NCI-H510A treated with DMSO at 0.1 percent for 48 hours (cell line): ENCODE data around the gene TMTC2.
A peak's percentile ranks its signal among the peaks of the same experiment; 100 is the strongest.

ENCODE experiments used
- DNase-seq: peaks from one replicate; lab custom pipeline; 2025; lab: John Stamatoyannopoulos, UW

The TMTC2 gene

DNA sequence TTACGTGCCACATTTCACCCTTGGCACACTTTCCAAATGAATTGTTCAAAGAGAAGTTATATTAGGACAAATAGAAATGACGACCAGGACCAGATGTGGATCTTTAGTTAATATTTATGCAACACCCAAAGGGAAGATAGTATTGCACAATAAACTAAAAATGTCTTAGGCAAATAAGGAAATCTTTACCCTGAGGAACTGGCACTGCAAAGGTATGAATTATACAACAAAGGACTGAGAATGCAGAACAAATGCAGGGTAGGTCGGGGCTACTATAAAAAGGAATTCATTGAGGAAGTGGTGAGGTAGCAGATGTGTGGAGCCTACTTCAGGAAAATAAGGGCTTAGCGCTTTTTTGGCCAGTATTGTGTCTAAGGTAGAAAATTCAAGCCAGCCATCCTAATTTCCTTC is 3.9 kb upstream of the TMTC2 start:
- no peak for DNase-seq

DNA sequence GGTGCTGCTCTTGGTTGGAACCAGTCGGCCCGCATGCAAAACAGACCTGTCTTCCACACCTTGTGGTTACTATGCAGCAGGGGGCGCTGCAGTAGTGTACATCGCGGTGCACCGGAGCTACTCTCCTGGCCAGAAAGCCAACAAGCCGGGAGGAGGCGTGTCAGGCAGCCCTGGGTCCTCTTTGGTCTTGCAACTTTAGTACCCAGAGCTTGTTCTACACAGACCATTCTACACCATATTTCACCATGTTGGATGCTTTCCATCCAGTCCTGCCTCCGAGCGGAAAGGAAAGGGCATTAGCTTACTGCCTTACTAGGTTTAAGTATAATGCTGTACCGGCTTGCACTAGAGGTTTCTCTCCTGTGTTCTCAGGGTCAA is 927 bp upstream of the TMTC2 start:
- DNase-seq, result peak; percentile 95

DNA sequence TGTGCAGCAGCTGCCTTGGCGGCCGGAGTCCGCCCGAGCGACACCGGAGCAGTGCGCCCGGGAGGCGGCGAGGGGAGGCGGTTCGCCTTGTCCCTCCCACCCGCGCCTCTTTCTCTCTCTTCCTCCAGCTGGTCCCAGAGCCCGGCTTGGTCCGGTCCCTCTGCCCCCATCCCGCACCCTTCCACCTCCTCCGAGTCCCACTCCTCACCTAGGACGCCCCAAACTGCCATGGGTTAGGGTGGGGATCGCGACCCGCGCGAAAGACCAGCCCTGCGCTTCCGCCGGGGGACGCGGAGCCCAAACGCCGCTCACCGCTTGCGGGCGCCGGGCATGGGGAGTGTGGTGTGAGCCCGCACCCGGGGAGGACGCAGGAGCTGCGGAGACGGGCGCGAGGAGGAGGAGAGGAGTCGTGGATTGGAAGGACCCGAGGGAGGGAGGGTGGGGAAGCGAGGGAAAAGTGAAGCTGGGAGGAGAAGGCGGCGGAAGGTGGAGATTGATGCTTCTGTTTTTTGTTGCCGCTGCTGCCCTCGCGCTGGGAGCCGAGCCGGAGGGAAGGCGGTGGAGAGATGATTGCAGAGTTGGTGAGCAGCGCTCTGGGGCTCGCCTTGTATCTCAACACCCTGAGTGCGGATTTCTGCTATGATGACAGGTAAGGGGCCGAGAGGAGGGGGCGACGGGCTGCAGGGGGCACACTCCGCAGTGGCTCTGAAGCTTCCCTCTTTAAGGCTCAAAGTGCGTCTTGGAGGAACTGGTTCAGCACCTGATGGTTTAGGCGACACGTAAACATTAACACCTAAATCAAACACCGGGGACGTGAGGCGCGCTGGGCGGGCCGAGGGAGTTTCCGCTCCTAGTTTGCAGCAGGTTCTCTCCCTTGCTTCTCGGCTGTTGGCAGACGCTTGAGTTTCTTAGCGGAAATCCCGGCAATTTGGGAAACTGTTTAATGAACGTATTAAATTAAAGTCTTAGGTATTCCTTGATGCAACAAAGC is 610 bp downstream of the TMTC2 start:
- peak; percentile 82 for DNase-seq

DNA sequence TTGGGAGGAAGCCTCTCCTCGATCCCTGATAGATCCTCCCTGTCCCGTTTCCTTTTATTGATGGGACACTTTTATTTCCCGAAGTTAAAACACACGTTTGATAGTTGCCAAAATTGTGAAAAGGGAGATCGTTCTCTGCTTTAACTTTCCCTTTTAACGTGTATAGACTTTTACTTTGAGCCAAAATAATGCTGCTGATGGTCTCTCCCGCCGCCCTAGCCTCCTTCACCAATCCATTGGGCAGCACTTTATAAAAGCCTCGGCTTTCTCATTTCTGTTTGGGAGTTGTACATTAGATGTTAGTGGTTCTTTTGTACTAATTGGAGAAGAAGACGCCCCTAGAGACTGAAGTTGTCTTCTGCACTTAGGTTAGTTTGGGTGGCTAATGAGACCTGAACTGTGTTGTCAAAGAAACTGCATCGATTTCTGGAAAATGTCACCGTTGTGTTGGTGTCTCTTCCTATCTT is 1.4 kb downstream of the TMTC2 start:
- peak; percentile 54 for DNase-seq

DNA sequence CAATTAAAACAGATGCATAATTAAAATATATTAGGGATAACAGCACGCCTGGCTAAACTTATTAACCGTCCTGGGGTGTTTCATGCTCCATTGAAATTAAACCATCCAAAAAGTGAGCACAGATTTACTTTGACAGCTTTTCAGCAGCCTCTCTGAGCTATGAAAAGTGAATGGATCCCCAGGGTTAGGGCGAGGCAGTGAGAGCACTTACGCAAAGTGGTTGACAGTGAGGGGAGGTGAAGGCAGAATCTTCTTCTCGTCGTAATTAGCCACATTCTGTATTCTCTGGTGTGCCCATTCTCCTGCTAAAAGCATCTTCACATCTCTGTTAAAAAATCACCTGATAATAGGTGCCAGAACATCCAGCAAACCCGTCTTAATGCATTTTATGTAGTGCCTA is 1.9 kb downstream of the TMTC2 start:
- DNase-seq, result no peak

DNA sequence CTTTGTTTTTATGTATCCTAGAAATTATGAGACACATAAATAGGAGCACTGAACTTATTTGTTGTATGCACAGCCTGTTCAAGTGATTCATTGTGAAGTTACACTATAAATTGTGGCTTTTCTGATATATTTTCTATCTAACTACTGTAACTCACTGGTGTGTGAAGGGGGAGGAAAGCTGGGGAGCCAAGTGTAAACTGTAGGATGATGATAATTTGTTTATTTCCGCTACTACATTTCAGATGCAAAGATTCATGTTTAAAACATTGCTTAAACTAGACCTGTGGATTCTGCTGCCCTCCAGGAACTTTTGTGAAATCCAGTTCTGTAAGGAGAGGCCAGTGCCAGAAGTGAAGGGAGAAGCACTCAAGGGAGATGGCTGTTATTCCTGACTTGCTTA is 3.3 kb downstream of the TMTC2 start:
- DNase-seq, result no peak

DNA sequence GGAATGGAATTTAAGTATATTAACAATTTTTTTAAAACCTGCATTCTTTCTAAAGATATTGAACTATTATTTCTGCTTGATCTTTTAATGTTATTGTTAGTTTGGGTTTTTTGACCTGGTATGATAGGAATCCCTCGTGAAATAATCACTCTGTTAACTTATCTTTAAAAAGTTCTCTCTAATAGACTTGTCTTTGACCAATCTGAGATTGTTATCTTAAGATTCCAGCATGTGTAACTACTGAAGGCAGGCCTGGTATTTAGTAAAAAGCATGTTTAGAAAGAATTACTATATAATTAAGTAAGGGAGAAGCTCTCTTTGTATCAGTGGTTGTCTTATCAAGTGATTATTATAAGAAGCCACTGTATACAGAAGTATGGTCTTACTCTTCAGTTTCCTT is 4.8 kb downstream of the TMTC2 start:
- no peak for DNase-seq

DNA sequence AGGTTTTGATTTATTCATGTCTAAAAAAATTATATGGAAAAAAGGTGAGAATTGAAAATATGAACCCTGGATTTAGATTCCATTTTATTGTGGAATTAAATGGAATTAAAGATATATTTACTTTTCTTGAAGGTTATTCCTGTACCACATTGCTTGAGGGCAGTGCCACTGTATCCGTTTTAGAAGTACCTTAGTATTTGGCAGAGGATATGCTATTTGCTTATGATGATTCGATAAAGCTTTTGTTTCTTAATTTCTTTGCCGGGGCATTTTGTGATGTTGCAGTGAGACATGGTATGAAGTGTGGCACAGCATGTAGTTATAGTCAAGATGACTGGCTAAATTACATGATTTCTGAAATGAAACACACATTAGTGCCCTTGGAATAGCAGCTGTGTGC is 7.6 kb downstream of the TMTC2 start:
- DNase-seq, result no peak

DNA sequence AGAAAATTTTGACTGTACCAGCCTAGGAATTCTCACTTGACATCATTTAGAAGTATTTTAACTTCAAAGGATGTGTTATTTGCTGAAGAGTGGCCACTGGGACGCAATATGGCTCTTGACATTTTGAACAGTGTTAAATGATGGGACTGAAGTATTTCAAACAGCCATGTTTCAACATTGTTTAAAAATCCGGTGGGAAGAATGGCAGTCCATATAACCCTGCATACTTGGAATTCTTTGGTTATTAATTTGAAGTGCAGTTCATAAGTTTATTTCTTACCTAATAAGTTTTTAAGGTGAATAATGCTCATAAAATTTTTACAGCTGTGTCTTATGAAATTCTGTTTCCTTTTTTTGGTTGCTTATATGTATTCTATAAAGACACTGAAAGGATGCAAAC is 8.3 kb downstream of the TMTC2 start:
- DNase-seq, result no peak

DNA sequence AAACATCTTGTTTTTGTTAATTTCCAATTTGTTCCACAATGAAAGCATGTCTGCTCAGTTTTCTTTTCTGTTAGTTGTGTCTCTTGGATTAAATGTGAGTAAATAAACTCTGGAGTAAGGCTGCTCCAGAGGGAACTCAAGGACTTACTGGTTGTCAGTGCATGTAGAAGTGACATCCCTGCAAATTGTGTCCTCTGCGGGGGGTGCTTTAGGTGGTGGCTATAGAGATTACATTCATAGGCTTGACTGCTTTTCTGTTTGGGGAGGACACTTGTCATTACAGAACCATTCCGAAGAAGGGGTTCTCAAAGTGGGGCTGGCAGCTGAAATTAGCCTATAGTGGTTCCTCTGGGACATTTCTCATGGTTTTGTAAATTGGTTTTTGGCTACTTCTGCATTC is 8.8 kb downstream of the TMTC2 start:
- no peak for DNase-seq

DNA sequence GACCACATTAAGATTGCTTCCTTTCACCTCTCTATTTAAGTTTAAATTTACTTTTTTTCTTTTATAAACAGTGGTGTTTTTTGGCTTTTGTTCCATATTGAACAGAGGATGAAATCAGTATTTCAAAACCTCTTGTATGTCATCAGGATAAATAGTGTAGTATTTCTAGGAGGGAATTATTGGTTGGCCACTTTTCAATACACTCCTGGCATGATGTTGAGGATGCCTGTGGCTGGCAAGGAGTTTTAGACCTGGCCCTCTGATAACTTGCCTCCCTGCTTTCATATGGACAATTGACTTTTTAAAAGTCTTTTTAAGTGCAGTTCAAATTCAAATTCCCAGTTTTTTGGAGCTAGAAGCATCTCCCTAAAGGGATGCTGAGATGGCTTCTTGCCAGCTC is 9.8 kb downstream of the TMTC2 start:
- no peak for DNase-seq

DNA sequence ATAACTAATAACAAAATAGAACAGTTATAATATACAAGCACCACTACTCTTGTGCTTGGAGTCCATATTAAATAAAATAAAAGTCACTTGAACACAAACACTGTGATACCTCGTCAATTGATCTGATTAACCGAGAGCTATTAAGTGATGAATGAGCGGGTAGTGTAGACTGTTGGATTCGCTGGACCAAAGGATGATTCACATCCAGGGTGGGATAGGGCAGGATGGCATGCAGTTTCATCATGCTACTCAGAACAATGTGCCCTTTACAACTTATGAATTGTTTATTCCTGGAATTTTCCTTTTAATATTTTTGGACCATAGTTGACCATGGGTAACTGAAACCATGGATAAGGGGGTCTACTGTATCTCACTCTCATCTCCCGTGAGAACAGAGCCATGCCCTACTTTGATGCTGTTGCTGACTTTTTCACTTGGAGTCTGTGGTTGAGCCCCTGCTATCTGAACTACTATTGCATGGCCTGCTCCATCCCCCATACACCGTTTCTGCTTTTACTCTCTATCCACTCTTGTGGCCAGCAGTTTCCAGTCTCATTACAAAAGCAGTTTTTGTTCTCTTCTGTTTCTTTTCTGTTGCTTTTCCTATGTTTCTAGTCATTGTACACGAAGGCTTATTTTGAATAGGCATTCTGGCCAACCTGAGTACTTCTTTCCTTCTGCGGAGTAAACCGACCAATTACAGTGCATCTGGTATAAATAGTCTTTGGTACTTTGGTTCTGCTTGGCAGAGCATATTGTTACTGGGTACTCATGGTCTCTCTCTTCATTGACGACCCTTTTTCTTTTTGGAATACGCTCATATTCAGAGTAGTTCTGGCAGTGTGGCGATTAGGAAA is 12.2 kb downstream of the TMTC2 start:
- no peak for DNase-seq

DNA sequence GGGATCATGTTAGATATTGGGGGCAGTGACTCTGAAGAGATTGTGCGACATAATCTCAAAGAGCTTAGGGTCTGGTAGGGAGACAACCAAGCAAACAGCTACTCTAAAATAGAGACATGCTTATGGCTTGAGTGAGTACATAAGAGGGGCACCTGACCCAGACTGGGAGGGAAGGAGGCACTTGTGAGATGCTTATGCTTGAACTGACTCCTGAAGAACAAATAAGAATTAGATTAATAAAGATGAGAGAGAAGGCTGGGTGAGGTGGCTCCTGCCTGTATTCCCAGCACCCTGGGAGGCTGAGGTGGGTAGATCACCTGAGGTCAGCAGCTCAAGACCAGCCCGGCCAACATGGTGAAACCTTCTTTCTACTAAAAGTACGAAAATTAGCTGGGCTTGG is 19.1 kb downstream of the TMTC2 start:
- DNase-seq, result no peak

DNA sequence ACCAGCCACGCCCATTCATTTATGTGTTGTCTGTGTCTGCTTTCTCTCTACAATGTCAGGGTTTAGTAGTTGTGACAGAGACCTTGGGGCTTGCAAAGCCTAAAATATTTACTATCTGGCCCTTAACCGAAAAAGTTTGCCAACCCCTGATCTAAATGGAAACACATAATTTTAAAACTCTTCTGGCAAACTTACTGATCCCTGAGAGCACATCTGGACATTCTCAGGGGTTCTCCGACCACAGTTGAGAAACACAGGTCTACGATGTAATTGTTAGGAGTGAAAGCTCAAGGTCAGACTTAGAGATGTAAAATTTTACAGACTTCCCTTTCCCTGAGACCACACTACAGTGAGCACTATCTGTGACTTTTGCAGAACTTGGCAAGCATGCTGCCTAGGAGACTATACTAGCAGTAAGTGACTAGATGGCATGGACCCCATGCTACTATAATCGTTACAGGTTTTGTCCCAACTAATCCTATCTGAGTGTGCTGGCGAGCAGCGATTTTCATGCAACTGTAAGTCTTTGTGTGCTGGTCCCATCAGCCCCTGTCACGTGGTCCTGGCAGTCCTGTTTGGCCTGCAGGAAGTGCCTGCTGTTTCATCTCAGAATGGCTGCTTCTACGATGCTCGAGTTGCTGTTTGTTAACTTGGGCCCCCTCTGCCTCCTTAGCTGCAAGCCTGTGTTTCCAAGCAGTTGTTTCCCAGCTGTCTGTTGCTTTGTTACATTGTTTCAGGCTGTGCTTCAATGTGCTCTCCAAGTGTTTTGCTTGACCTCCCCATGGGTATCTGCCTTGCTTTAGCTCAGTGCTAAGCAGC is 21.6 kb downstream of the TMTC2 start:
- no peak for DNase-seq

DNA sequence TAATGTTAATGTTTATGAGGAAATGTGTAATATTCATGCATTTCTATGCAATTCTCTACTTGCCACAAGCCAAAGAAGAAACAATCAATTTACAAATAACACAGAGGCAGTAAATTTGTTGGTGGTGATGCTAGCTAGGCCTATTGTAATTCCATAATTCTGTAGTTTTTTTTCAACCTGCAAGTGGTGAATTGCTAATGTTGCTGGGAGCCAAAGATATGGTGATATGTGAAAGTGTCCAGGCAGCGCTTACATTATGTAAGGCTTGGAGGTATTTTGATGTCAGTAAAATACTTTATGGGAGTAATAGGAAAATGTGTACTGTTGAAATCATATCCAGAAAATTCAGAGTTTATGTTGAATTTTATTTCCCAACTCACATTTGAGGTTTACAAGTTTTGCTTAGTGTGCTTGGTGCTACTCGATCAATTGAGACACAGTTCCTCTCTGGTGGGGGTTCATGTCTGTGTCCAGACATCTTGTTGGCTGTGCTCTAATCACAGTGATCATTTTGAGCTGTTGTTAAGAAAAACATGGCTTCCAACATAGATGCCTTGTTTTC is 23.2 kb downstream of the TMTC2 start:
- no peak for DNase-seq

DNA sequence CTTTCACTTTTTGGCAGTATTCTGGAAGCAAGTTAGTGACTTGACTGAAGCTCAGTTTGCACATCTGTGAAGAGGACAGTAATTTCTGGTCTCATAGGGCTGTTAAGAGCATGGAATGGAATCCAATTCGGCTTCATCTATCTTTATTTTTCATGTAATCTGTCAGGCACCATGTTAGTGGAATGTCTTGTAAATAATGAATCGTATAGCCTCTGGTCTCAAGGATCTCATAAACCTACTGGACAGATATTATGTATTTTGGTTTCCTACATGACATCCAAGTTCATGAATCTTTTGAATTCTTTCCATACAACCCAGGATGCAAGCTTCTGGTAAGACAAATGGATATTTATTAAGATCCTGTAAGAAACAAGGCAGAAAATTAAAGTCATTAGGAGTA is 24.0 kb downstream of the TMTC2 start:
- DNase-seq, result no peak

DNA sequence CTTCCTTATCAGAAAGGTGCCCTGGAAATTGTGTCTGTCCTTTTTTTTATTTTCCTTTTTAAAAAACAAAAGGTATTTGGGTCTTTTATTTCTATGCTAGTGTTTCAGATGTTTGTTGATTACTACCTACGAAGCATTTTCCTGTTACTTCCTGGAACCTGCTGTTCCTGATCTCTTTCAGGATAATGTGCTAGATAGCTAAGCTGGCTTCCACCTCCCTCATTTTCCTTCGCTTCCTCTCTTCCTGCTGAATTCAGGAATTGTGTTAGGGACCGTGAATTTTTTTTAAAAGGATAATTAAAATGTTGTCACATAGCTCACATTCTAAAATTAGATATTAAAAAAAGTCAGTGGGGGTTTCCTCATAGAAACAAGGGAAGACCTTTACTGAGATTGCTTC is 27.7 kb downstream of the TMTC2 start:
- DNase-seq, result no peak

DNA sequence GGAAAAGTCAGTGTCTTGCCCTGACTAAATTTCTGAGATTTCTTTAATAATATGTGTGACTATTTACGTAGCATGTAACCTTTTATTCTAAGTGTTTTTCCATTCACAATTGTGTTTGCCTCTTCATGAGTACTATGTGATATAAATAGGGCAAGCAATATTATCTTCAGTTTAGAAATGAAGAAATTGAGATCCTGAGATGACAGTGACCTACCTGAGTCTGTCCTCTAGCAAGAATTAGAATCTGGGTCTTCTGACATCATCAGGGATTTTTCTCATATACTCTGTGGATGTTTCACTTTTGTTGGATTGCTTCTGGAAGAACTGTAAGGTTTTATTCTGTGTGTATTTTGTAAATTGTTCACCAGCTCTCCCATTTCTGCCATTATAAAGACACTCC is 35.0 kb downstream of the TMTC2 start:
- no peak for DNase-seq

DNA sequence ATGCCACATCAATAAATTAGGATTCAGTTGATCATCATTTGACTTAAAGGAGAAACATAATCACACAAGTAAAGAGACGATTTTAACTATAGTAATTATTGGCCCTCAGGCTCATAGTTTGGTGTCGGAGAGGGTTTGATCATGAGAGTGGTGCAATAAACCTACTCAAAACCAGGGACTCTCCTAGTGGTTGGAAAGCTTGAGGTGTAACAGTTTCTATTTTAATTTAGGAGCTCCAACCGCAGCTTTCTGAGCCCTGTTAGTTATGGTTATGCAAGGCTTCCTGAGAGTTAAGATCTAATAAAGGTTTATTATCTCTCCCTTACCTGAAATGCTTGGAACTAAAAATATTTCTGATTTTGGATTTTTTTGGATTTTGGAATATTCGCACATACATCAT is 36.4 kb downstream of the TMTC2 start:
- DNase-seq, result no peak

DNA sequence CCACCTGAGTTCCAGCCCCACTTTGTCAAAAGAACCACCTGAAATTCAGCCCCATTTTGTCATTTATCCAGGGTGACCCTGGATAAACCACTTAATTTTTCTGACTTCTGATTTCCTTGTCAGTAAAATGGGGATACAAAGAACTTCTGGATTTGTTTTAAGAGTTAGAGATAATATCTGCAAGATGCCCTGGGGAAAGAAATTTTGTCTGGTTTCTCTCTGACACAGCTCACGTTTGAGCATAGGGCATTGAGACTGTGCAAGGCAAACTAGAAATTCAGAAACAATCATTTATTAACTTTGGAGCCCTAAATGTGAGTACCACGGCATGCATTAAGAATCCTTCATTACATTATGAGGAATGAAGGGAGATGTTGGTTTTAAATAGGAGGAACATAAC is 37.2 kb downstream of the TMTC2 start:
- DNase-seq, result no peak

DNA sequence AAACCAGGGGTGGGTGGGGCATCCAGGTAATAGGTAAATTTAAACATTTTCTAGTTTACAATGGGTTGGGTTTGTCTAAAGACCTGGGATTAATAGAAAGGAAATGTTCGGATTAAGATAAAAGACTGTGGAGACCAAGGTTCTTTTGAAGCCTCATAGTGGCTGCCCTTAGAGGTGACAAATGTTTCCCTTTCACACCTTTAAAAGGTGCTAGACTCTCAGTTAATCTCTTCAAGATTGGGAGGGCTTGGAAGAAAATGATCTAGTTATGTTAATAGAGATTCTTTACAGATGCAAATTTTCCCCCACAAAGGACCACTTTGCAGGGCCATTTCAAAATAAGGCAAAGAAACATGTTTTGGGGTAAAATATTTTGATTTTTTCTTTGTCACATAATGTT is 39.0 kb downstream of the TMTC2 start:
- DNase-seq, result no peak

DNA sequence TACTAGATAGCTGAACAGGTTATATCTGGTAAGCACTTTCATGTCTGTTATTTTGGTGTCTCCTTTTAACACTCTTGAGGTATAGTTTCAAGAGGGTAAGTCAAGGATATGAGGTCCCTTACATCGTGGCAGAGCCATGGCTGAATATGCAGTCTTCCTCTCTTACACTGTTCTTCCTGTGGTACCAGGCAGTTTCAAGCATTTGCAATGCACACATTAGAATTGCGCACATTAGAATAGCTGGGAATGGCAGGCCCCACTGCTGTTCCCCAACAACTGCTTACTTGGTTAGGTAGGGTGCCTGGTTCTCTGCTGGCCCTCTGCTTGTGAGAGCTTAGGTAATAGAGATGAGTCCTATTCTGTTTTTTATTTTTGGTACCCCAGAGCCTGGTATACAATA is 41.2 kb downstream of the TMTC2 start:
- DNase-seq, result no peak
